Fibroblast of lung (primary cell): ENCODE measurements around the gene LCN15. TPM values are rescaled to one million over a fixed set of nuclear protein-coding genes. Genes with fewer than 3 reads are reported as not detected.

ENCODE experiments used
- DNase-seq, 2 donors: peaks; one replicate each; pipeline versions ENCODE4 v3.0.0 to v3.0.0-alpha.2; 2010; ENCODE audit warnings: low read depth in 2 of 2
- H2AFZ ChIP-seq: 2 replicates; pipeline ENCODE4 v1.5.1; 2012; ENCODE audit warnings: low read length, control low read depth, inconsistent platforms
- H3K27ac ChIP-seq: 2 replicates; pipeline ENCODE4 v1.5.1; 2011; ENCODE audit warnings: low read length, control low read depth; ENCODE audit not compliant: insufficient read depth
- H3K27me3 ChIP-seq: 2 replicates; pipeline ENCODE4 v1.5.1; 2011; ENCODE audit warnings: mild to moderate bottlenecking, low read length; ENCODE audit not compliant: control insufficient read depth, insufficient read depth
- H3K36me3 ChIP-seq: 2 replicates; pipeline ENCODE4 v1.5.1; 2011; ENCODE audit warnings: low read length; ENCODE audit not compliant: control insufficient read depth, insufficient read depth
- H3K4me1 ChIP-seq: 2 replicates; pipeline ENCODE4 v1.5.1; 2011; ENCODE audit warnings: low read length; ENCODE audit not compliant: control insufficient read depth, insufficient read depth; ENCODE audit errors: extremely low read depth
- H3K4me2 ChIP-seq: 2 replicates; pipeline ENCODE4 v1.5.1; 2011; ENCODE audit warnings: low read length, control low read depth; ENCODE audit not compliant: insufficient read depth; ENCODE audit errors: extremely low read depth
- H3K4me3 ChIP-seq, 4 experiments: fragments of 200-600 bp in 1 of 4; sonication (generic) in 1 of 4; replicated peaks in 1 of 4; 2 replicates each; pipeline ENCODE4 v1.5.1; 2011 to 2016; ENCODE audit warnings: low read length in 4 of 4, low read depth in 3 of 4, mild to moderate bottlenecking in 3 of 4, control low read depth in 2 of 4, inconsistent platforms in 1 of 4, mixed read lengths in 1 of 4; ENCODE audit not compliant: insufficient read depth in 1 of 4; ENCODE audit errors: control extremely low read depth in 1 of 4
- H3K79me2 ChIP-seq: 2 replicates; pipeline ENCODE4 v1.5.1; 2012; ENCODE audit warnings: mild to moderate bottlenecking, low read length, inconsistent platforms; ENCODE audit not compliant: control insufficient read depth, insufficient read depth
- H3K9ac ChIP-seq: 2 replicates; pipeline ENCODE4 v1.5.1; 2011; ENCODE audit warnings: mild to moderate bottlenecking, low read length, control low read depth; ENCODE audit not compliant: insufficient read depth
- H3K9me3 ChIP-seq: 2 replicates; pipeline ENCODE4 v1.5.1; 2012; ENCODE audit warnings: low read depth, low read length; ENCODE audit not compliant: control insufficient read depth, insufficient read depth
- H4K20me1 ChIP-seq: 2 replicates; pipeline ENCODE4 v1.5.1; 2011; ENCODE audit warnings: low read length; ENCODE audit not compliant: control insufficient read depth, insufficient read depth; ENCODE audit errors: extremely low read depth
- EZH2 ChIP-seq: IDR thresholded peaks from 2 replicates; pipeline ENCODE4 v1.5.1; 2012; ENCODE audit warnings: low read length, control low read depth, mild to moderate bottlenecking; ENCODE audit errors: missing control alignments
- polyA plus RNA-seq, 2 donors: library from polyadenylated mRNA; depleted of rRNA in 1 of 2; stranded (reverse) in 1 of 2; unstranded in 1 of 2; fragments of >200 nt; gene quantifications; 2 replicates each; pipeline ENCODE4 v1.2.1, GENCODE V29; 2011 to 2012; ENCODE audit warnings: missing spikeins in 1 of 2
- total RNA-seq: library from RNA; depleted of rRNA; stranded (reverse); fragments of >200 nt; gene quantifications from 2 replicates; pipeline ENCODE4 v1.2.1, GENCODE V29; 2014
- TF ChIP-seq, protein P1 (sequence below), 2 donors: IDR thresholded peaks in 1 of 2; conservative IDR thresholded peaks in 1 of 2; 1 replicate in 1 of 2; 2 replicates in 1 of 2; pipeline ENCODE4 v1.5.1; 2011 to 2012; ENCODE audit warnings: low read length in 2 of 2, control low read depth in 1 of 2, inconsistent platforms in 1 of 2, low read depth in 1 of 2, mild to moderate bottlenecking in 1 of 2

Gene LCN15
- total and polyA plus RNA-seq, 2 donors (not counting 1 experiment from before 2014, with no cell fraction given), result not detected

- H3K9me3 ChIP-seq, result no peaks in the 10 kb centered on the region
- H3K4me2 ChIP-seq, result no peak overlapping the region
- peaks cover 21% of the 10 kb centered on the region for H3K27me3 ChIP-seq
- no peaks in the 10 kb centered on the region for H3K79me2 ChIP-seq
- H3K9ac ChIP-seq, result no peak overlapping the region
- H3K4me1 ChIP-seq, result no peaks in the 10 kb centered on the region
- H4K20me1 ChIP-seq, result no peaks in the 10 kb centered on the region
- no peak for DNase-seq
- TF ChIP-seq EZH2, result no peak
- TF ChIP-seq, protein P1, sequence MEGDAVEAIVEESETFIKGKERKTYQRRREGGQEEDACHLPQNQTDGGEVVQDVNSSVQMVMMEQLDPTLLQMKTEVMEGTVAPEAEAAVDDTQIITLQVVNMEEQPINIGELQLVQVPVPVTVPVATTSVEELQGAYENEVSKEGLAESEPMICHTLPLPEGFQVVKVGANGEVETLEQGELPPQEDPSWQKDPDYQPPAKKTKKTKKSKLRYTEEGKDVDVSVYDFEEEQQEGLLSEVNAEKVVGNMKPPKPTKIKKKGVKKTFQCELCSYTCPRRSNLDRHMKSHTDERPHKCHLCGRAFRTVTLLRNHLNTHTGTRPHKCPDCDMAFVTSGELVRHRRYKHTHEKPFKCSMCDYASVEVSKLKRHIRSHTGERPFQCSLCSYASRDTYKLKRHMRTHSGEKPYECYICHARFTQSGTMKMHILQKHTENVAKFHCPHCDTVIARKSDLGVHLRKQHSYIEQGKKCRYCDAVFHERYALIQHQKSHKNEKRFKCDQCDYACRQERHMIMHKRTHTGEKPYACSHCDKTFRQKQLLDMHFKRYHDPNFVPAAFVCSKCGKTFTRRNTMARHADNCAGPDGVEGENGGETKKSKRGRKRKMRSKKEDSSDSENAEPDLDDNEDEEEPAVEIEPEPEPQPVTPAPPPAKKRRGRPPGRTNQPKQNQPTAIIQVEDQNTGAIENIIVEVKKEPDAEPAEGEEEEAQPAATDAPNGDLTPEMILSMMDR (conservative IDR thresholded peaks at IDR 0.05 in 1 of 2, IDR thresholded peaks at IDR 0.05 in 1 of 2; ENCODE audit: low read depth in 1 of 2, low read length in 2 of 2), result no peak
- no peak overlapping the region for H3K27ac ChIP-seq
- no peaks in the 10 kb centered on the region for H3K36me3 ChIP-seq
- H3K4me3 ChIP-seq, result no peak overlapping the region
- no peak overlapping the region for H2AFZ ChIP-seq
Measured at GRCh38 chr9:136775191-136775590, 10.9 kb upstream of the LCN15 start.

DNA sequence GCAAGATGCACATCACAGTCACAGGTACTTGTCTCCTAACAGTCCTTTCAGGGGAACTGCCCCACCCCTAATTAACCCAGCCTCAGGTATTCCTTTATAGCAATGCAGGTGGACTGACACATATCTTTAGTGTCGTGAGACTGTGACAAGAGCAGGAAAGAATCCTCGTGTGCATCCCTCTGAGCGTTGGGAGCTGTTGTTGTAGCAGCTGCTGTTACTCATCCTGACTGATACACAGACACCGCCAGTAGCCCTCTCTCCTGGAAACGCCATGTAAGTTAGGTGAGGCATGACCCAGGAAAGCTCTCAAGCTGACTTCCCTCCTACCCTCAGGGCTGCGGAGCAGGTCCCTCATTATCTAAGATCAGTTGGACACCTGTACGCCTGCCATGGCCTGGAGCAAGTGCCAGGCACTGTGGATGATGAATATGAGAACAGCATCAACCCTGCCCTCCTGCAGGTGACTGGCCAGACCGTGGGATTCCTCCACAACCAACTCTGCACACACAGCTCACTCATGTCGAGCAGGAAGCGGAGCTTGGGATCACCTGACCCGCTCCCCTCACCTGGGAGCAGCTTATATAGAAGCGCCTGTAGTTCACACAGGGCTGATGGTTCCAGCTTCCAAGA is 10.2 kb upstream of the LCN15 start:
- Histone ChIP-seq H3K27ac (no peak overlapping the region), H3K4me3 (no peak overlapping the region), H3K4me2 (no peak overlapping the region), H3K9me3 (no peaks in the 10 kb centered on the region), H2AFZ (no peak overlapping the region), H3K36me3 (no peaks in the 10 kb centered on the region), H3K9ac (no peak overlapping the region), H3K79me2 (no peaks in the 10 kb centered on the region), H3K4me1 (no peaks in the 10 kb centered on the region), H4K20me1 (no peaks in the 10 kb centered on the region), H3K27me3 (peaks cover 16% of the 10 kb centered on the region)
- TF ChIP-seq, protein P1 (conservative IDR thresholded peaks at IDR 0.05 in 1 of 2, IDR thresholded peaks at IDR 0.05 in 1 of 2; ENCODE audit: low read depth in 1 of 2, low read length in 2 of 2), result no peak
- no peak for TF ChIP-seq EZH2
- DNase-seq, result no peak

GRCh38 chr9:136773386-136774044 is 9.2 kb upstream of the LCN15 start:
- H4K20me1 ChIP-seq, result no peaks in the 10 kb centered on the region
- H3K9me3 ChIP-seq, result no peaks in the 10 kb centered on the region
- TF ChIP-seq EZH2, result no peak
- TF ChIP-seq, protein P1 (conservative IDR thresholded peaks at IDR 0.05 in 1 of 2, IDR thresholded peaks at IDR 0.05 in 1 of 2; ENCODE audit: low read depth in 1 of 2, low read length in 2 of 2), result no peak
- no peaks in the 10 kb centered on the region for H3K4me1 ChIP-seq
- no peak overlapping the region for H3K9ac ChIP-seq
- no peak for DNase-seq
- H3K4me2 ChIP-seq, result no peak overlapping the region
- H2AFZ ChIP-seq, result no peak overlapping the region
- H3K27ac ChIP-seq, result no peak overlapping the region
- H3K27me3 ChIP-seq, result peaks cover 11% of the 10 kb centered on the region
- H3K4me3 ChIP-seq, result no peak overlapping the region
- H3K79me2 ChIP-seq, result no peaks in the 10 kb centered on the region
- H3K36me3 ChIP-seq, result no peaks in the 10 kb centered on the region
